NK-92 treated with Interleukin-12 subunit alpha and Interleukin-12 subunit beta, amount 100 ng/mL, for 24 hours (cell line): ENCODE results near the gene PCDH15.
"Not testable (repeated sequence)": the region's sequence is repeated elsewhere in the genome, so short reads cannot be mapped to it uniquely, and the experiment has no call there.

Source experiments
- DNase-seq: peaks from one replicate; lab custom pipeline; 2025; lab: John Stamatoyannopoulos, UW

The PCDH15 gene

DNA sequence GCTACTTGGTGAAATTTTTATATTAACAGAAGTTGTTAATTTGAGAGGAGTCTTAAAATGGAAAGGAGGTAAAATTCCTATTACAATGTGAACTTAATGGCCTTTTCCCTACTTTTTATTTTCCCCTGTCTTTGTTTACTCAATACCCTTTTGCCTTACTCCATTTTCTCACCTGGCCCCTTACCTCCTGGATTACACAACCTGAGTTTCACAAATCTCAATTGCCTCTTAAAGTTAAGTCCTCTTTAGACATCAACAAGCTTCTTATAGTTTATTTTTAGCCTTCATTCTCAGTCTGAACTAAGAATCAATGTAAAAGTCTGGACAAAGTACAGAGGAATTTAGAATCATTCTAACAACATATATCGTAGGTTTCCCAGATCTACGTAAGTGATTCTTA, 247.0 kb downstream of the PCDH15 start:
- DNase-seq, result no peak

DNA sequence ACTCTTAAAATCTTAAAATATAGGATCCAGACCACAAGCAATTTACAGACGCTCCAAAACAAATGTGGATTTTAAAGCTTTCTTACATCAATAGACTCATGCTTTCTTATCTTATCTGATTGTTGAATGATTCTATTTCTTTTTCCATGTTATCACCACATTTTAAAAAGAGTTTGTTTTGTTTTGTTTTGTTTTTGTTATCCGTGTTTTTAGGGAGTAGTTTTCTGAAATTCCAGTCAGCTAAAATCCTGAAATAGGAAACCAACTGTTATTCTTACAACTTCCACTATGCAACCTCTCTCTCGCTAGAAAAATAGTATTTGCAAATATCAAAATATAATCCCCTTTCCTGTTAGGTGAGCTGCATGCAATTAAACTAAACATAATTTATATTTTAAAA, 251.0 kb downstream of the PCDH15 start:
- DNase-seq, result no peak

DNA sequence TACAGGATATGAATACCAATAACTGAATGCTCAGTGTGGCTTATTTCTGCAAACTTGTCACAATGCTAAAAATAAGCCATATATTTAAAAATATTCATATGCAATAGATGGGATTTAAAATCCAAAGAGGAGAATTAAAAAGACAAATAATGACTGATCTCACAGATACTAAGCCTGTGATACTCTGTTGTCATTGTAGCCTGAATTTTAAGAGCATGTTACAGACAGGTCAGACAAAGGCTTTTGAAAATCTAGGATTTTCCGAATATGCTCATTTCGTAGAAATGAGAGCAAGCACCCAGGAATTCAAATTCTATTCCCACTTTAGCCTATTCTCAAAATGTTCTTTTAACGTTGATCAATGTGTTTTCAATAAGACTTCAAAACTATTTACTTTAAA, 269.7 kb downstream of the PCDH15 start:
- no peak for DNase-seq

DNA sequence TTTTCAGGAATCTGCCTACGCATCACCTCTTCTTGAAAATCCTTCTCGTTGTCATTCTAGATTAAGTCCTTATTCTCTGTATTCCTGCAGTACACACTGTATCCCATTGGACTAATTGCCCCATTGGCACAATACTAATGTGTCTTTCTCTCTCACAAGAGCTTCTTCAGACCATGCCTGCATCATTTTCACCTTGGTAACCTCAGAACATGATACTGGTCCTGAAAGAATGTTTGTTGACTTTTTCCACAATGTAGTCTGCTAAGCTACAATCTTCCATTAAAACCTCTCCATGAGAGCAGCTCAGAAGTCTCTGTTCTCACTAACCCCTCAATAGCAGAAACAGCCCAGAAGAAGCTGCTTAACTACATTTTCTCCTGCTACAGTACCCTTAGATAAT, 270.7 kb downstream of the PCDH15 start:
- DNase-seq, result no peak

DNA sequence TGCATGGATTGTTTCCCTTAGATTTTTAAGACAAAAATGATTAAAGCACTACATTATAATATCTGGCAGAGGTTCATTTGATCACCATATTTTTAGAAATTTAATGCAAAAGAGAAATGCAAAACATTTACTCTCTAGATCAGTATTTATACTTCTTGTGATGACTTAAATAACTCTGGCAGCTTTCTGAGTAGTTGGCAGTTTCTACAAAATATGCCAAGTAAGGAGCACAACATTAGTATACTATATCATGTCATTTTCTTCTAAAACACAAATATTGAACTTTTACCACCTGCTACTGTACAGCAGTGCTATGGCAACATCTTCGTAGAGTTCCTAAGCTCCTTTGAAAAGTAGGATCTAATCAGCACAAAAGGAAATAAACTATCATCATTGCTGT, 275.2 kb downstream of the PCDH15 start:
- no peak for DNase-seq

DNA sequence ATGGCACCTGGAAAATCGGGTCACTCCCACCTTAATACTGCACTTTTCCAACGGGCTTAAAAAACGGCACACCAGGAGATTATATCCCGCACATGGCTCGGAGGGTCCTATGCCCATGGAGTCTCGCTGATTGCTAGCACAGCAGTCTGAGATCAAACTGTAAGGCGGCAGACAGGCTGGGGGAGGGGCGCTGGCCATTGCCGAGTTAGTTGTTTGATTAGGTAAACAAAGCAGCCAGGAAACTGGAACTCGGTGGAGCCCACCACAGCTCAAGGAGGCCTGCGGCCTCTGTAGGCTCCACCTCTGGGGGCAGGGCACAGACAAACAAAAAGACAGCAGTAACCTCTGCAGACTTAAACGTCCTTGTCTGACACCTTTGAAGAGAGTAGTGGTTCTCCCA, 285.8 kb downstream of the PCDH15 start:
- not testable (repeated sequence) for DNase-seq

DNA sequence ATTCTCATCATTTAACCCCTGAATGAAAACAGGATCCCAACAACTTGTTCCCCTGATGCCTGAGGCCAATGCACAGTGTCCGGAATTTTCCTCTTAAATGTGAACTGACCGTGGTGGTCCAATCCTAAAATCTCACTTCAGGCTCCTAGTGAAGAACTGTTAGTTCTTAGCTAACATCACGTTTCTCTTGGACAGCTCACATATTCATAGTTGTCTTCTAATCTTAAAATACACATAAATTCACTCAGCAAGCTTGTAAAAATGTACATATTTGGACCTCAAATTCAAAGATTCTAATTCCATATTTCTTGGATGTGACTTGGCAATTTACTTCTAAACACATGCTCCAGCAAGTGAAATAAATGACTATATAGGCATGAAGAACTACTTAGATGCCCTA, 297.2 kb downstream of the PCDH15 start:
- no peak for DNase-seq

DNA sequence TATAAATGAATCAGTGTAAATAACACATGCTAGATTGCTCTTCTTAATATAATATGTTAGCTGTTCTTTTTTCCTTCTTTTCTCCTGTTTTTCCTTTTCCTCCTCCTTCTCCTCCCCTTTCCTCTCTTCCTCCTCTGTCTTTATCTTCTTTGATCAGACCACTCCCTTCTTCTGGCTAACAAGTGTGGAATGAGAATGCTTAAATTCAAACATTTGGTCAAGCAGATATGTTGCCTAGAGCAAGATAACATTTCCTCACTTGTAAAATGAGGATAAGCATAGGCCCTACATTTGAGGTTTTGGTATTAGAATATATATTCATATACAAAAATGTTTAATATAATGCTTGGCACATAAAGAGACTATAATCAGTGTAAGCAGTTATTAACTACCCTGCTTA, 299.1 kb downstream of the PCDH15 start:
- no peak for DNase-seq

DNA sequence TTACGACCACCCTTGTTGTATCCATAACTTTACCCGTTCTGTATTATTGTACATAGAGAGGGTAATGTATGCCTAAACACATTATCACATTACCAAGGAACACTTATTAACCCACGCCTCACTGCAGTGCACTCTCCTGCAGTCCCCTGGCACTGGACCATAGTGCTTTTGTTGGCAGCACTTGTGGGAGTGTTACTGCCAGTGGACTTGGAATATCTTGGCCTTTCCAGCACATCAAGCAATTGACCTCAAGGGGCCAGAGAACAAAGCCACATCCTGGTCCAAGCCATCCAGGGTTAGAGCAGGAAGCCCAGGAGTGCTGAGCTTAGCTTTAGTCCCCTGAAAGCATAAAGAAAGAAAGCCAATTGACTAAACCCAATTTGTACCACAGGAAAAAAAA, 304.2 kb downstream of the PCDH15 start:
- no peak for DNase-seq

DNA sequence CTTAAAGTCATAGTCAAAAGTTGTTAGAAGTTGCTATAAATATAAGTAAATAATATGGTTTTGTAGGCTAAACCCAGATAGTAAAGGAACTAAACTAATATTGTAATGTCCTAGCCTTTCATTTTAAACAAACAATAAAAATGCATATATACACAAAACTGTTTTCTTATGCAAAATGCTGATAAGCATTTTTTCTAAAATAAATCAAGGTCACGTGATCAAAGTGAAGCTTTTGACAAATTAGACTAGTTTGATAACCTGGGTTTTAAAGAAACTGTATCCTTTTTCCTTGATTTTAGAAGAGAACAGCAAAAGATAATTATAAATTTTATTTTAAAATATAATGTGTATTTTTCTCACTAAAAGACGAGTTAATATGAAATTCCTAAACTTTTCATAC, 313.3 kb downstream of the PCDH15 start:
- DNase-seq, result no peak

DNA sequence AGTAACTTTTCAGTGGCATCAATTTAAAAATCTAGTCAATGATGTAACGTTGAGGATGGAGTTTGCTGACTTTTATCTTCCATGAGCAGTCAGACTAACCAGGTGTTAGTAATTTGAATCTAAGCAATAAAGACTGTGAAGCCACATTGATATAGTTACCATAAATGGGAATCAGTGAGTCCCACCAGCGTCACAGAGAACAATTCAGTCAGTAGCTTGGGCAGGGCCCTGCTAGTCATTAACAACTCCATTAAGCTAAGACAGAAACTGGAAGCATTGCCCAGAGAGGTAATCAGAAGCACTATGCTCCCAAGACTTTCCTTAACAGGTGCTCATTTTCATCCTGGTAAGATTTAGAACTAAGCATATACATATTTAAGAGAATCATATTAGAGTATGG, 315.1 kb downstream of the PCDH15 start:
- no peak for DNase-seq

DNA sequence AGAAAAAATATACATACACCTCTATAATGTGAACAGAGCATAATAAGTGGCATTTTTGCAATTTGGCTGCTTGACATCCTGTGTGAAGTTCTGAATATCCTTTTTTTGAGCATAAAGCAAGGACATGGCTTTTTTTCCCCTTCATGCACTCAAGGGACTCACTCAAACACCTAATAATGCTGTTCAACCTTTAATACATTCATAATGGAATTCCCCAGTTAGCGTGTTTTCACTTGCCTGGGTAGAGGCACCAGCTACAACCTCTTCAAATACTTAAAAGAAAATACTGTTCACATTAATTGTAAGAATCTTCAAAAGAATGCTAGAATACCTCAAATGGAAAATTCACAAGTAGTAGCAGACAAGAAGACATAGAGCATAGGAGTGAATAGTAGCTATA, 316.8 kb downstream of the PCDH15 start:
- DNase-seq, result no peak

DNA sequence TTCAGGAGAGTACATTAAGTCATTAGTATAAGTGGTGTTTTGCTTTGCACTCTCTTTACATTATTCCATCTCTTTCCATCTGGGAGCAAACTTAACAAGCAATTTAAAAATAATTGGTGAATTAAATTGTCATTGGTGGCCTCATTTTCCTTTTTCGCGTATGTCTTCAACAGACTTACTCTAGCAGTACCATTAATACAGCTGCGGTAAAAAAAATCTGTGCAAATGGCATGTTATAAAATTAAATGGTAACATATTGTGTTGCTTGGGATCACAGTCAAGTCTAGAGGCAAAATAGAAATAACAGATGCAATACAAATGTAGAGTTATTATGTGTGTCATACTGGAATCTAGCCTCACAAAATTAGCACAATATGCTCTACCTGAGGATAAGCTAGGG, 322.4 kb downstream of the PCDH15 start:
- no peak for DNase-seq

DNA sequence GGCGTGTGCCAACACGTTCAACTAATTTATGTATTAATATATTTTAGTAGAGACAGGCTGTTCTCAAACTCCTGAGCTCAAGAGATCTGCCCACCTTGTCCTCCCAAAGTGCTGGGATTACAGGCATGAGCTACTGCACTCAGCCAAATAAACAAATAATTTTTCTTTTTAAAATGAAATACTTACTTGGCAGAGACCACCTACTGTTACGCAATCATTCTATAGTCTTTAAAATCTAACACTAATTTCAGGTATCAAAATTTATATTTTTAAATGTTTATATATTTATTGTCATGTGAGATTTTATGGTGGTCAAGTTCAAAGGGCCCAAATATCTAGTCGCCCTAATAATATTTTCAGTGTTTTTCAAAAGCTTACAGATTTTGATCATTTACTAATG, 323.3 kb downstream of the PCDH15 start:
- no peak for DNase-seq

DNA sequence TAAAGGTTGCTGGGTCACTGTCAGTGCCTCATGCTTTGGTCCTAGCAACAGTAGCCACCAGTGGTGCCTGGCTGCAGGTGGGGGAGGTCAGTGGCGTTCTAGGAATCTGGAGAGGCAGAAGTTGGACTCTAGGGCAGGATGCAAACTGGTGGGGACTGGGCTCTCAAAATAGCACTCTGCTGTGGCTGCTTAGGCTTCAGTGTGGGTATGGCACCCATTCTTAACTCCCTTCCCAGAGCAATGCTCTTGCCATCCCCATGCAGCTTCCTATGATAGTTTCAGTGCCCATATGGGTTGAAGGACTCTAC, 330.8 kb downstream of the PCDH15 start:
- DNase-seq, result no peak

DNA sequence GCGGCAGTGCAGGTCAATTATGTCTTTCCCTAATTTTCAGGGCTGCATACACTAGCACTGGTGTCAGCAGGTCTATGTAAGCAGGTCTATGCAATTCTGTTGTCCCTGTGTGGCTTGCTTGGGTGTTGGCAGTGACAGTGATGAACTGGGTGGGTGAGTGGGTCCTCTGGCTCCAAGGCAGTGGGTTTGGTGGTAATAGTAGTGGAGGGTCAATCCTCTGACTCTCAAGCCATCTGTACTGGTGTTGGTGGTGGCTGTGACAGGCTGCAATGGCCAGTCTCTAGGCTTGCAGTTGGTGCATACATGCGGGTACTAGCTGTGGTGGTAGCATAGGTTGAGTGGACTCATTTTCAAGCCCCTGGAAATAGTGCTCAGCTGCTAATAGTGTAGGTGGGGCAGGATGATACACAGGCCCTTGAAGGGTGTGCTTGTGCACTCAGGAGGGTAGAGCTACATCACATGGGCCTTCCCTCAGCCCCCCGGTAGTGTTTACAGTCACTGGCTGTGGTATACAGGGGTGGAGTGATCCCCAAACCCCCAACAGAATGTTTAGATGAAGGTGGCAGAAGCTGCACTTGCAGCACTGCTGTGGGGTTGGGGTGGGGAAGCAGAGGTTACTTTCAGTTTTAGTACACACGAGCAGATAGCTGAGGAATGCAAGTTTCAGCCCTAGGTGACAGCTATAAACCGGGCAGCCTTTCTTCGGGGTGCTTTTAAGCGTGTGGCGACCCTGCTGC, 331.3 kb downstream of the PCDH15 start:
- DNase-seq, result no peak

DNA sequence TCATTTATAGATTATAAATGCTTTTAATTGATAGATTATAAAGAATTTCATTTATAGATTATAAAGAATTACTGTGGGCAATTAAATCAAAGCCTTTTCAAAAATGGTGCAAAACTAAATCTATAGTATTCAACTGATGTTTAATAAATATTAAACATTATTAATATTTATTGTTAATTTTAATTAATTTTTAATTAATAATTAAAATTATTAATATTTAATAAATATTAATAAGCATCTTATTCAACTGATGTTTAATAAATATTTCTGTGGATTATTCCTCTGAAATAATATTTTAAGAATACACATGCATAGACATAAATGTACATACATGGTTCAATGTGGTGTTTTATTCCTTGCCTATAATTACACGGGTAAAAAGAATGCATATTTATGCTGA, 346.8 kb downstream of the PCDH15 start:
- DNase-seq, result no peak

DNA sequence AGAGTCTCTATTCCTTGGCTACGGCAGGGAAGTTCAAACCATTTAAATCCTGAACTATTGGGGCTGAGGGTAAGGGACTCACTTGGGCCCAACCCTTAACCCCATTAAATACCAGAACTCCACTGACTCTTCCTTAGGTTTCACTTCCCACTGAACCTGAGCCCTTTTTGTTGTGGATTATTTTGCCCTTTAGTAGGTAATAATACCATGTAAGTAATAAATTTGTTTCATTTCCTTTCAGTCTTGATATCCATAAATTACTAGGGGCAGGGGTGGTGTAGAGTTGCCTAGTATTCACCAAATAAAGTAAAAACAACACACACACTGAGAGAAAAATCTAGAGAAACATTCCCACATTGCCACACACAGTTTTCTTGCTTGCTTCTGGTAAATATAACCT, 352.0 kb downstream of the PCDH15 start:
- DNase-seq, result no peak

DNA sequence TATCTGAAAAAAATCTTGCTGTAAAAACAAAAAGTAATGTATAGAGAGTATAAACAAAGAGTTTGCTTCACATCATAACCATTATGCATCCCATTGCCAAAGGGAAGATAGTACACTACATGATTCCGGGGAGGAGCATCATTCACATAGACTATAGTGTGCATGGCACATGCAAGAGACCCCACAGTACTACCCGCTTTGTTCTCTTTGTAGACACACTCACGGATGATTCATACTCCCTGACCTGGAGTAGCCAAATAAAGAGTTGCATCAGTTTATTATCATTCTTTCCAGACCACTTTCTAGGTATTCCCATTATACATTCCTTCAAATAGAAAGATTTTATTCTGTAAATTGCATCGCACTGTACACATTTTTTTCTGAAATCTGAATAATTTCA, 356.9 kb downstream of the PCDH15 start:
- no peak for DNase-seq

DNA sequence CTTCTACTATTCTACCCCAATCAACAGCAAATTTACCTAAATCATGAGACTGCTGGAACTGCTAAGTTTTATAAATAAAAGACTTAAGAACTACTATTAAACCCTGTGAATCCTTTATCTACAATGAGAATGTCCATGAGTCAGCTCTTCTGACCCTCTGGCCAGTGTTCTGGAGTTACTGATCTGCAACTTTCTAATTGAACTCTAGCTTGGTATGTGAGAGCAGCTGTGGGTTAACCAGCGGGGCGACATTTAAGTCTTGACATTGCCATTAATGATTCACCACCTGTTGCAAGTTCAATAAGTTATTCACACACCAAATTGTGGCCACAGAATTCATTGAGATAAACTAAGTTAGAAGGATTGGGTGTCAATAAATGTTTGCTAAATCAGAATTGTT, 359.8 kb downstream of the PCDH15 start:
- DNase-seq, result no peak

DNA sequence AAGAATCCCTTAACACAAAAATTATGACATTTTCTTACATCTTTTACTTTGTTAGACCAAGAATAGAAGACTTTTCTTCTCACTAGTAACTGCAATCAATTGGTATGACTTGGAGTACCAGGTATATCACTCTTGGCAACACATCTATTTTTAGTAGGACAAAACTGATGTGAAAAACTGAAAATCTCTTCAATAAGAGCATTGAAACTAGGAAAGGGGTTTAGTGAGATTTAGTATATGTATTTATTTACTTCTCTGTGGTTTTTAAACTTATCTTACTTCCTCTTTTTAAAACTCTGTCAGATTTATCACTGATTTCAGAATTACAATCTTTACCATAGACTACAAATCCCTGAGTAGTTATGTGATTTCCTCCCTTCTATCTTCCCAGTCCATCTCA, 366.2 kb downstream of the PCDH15 start:
- DNase-seq, result no peak

DNA sequence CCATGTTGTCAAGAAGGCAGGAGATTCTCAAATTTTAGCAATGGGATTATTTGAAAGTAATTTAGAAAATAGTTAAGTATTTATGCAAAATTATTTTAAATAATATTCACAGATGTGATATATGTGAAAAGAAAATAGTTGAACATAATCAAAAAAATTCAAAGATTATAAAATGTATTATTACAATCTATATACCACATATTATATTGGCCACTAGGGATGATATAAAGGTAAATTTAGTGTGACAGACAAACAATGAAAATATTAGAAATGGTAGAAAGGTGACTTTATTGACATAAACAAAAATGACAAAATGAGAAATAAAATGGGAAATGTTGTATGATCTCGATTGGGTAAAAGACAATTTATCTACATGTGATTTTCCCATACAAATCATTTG, 385.5 kb downstream of the PCDH15 start:
- no peak for DNase-seq

DNA sequence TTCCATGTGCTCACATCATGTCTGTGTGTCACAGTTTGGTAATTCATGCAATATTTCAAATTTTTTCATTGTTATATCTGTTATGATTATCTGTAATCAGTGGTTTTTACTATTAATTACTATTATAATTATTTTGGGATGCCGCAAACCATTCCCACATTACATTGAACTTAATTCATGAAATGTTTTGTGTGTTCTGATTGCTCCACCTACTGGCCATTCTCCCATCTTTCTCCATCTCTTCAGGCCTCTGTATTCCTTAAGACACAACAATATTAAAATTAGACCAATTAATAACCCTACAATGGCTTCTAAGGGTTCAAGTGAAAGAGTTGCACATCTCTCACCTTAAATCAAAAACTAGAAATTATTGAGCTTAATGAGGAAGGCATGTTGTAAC, 398.5 kb downstream of the PCDH15 start:
- DNase-seq, result no peak

DNA sequence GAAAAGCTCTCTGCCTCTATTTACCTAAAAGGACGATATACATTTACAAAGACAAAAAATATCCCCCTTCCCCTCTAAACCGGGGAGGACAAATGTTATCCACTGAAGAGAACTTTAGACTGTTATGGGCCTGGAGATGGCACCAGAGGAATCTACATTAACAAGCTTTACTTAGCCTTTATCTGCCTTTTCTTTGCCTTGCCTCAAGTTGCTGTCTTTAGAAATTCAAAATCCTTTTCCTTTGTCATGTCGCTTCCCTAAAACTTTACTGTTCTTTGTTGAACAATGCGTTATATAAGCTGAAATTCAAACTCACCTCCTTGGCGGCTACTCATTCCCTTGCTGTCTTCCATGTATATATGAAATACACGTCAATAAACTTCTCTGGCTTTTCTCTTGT, 405.0 kb downstream of the PCDH15 start:
- DNase-seq, result no peak

DNA sequence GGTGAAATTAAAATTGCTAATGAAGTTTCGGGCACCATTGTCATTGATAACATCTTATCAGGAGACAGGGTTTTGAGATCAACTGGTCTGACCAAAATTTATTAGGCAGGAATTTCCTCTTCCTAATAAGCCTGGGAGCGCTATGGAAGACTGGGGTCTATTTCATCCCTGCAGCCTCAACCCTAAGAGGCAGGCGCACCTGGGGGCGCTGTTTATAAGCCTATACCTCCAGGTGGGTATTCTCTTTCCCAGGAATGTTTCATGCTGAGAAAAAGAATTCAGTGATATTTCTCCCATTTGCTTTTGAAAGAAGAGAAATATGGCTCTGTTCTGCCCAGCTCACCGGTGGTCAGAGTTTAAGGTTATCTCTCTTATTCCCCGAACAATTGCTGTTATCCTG, 406.4 kb downstream of the PCDH15 start:
- not testable (repeated sequence) for DNase-seq
